Esophagus (tissue), 2 donors: ENCODE results near the gene BFSP2. TPM values are rescaled to one million over a fixed set of nuclear protein-coding genes. Genes with fewer than 3 reads are reported as not detected.

Source experiments
- H3K27ac ChIP-seq, 2 donors: one replicate each; pipeline ENCODE4 v1.5.1; 2013; ENCODE audit warnings: low read depth in 2 of 2, mild to moderate bottlenecking in 2 of 2, inconsistent platforms in 1 of 2, low read length in 1 of 2, moderate library complexity in 1 of 2
- H3K27me3 ChIP-seq, 2 donors: one replicate each; pipeline ENCODE4 v1.6.1; 2013; ENCODE audit warnings: low read length in 2 of 2, control low read depth in 1 of 2, mild to moderate bottlenecking in 1 of 2; ENCODE audit not compliant: insufficient read depth in 2 of 2, control insufficient read depth in 1 of 2
- H3K36me3 ChIP-seq, 2 donors: one replicate each; pipeline ENCODE4 v1.6.1; 2013; ENCODE audit warnings: low read length in 1 of 2; ENCODE audit not compliant: control insufficient read depth in 2 of 2, insufficient read depth in 2 of 2
- H3K4me1 ChIP-seq, 2 donors: one replicate each; pipeline ENCODE4 v1.6.1; 2013; ENCODE audit warnings: low read length in 1 of 2; ENCODE audit not compliant: control insufficient read depth in 2 of 2, insufficient read depth in 2 of 2
- H3K4me3 ChIP-seq, 2 donors: one replicate each; pipeline ENCODE4 v1.5.1; 2013; ENCODE audit warnings: low read length in 2 of 2, mild to moderate bottlenecking in 2 of 2, low read depth in 1 of 2, moderate library complexity in 1 of 2
- H3K9me3 ChIP-seq, 2 donors: one replicate each; pipeline ENCODE4 v1.6.1; 2013; ENCODE audit warnings: mild to moderate bottlenecking in 2 of 2, low read depth in 1 of 2, low read length in 1 of 2, moderate library complexity in 1 of 2; ENCODE audit not compliant: control insufficient read depth in 2 of 2, insufficient read depth in 1 of 2
- WGBS, 2 donors: extraction: QIAGEN DNeasy Blood & Tissue Kit; methylation state at CpG; one replicate each; pipeline ENCODE4 v1.1.7; 2013; 5-methylcytosine and 5-hydroxymethylcytosine counted together
- polyA plus RNA-seq, 2 donors: library from polyadenylated mRNA; stranded (reverse); fragments of 200-250 nt; gene quantifications; one replicate each; pipeline ENCODE4 v1.2.3, GENCODE V29; 2013
- donor health status: healthy with polysubstance abuse.
- donor health status: Bipolar disorder and iron deficiency.

Gene BFSP2
- not detected for polyA plus RNA-seq

- WGBS, 2 donors: 89 to 93% methylated on average over 15 of the region's 15 CpGs
- no peaks in the 10 kb centered on the region for H3K27me3 ChIP-seq
- no peaks in the 10 kb centered on the region for H3K36me3 ChIP-seq
- no peaks in the 10 kb centered on the region for H3K9me3 ChIP-seq
- H3K4me3 ChIP-seq: no peak within 1 kb of the TSS
- H3K4me1 ChIP-seq: no peaks in the 10 kb centered on the region
- H3K27ac ChIP-seq: no peak within 1 kb of the TSS
Measured at GRCh38 chr3:133400006-133400515, at the start of gene BFSP2. Gene BFSP2, plus strand, starts transcription at chr3:133400056. Its CDS starts 28 bp downstream, at chr3:133400084.

DNA sequence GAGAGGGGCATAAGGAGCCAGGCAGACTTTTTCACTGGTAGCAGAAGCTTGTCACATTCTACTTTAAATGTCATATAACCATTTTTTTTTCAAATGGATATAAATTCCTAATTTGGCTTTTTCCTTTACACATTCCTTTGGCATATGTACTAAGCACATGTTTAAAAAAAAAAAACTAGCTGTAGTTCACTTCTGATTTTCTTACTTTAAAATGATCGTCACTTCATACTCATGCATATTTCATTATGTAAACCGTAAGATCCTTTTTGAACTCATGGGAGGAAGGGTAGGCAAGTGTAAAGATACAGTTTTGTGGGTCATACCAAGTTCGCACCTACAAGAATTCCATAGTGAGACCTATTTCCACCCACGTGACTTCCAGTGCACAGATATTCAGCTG lies 45.1 kb upstream of the BFSP2 start:
- Histone ChIP-seq H3K27ac (no peak overlapping the region), H3K4me1 (no peaks in the 10 kb centered on the region), H3K9me3 (no peaks in the 10 kb centered on the region), H3K4me3 (no peak overlapping the region), H3K27me3 (no peaks in the 10 kb centered on the region), H3K36me3 (no peaks in the 10 kb centered on the region)
- 84 to 90% methylated on average over 4 of the region's 4 CpGs for WGBS, 2 donors

DNA sequence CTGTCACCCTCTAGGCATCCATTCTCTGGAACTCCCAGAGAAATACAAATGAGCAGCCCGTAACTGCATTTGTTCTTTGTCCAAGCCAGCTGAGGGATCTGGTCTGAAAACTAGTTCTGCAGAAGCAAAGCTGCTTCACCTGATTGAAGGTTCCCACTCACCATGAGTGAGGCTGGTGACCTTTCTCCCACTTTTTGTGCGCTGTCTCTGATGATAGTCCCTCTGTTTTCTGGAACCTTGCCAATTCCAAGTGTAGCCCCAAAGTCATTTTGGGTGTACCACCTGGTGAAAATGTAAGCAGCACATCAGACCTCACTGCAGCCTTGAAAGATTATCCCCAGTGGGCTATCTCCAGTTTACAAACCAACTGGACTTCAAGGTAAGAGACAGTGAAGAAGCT lies 39.4 kb upstream of the BFSP2 start:
- H3K27me3 ChIP-seq: no peaks in the 10 kb centered on the region
- H3K27ac ChIP-seq: no peak overlapping the region
- no peaks in the 10 kb centered on the region for H3K4me1 ChIP-seq
- peaks cover 0 to 2% of the 10 kb centered on the region in 2 donors for H3K9me3 ChIP-seq
- no peaks in the 10 kb centered on the region for H3K36me3 ChIP-seq
- H3K4me3 ChIP-seq: no peak overlapping the region
- 89 to 91% methylated on average over 2 of the region's 2 CpGs for WGBS, 2 donors

GRCh38 chr3:133361011-133361410 lies 38.8 kb upstream of the BFSP2 start:
- no peaks in the 10 kb centered on the region for H3K27me3 ChIP-seq
- no peaks in the 10 kb centered on the region for H3K36me3 ChIP-seq
- 90 to 91% methylated on average over 2 of the region's 2 CpGs for WGBS, 2 donors
- no peaks in the 10 kb centered on the region for H3K4me1 ChIP-seq
- no peak overlapping the region for H3K27ac ChIP-seq
- peaks cover 0 to 2% of the 10 kb centered on the region in 2 donors for H3K9me3 ChIP-seq
- H3K4me3 ChIP-seq: no peak overlapping the region

DNA sequence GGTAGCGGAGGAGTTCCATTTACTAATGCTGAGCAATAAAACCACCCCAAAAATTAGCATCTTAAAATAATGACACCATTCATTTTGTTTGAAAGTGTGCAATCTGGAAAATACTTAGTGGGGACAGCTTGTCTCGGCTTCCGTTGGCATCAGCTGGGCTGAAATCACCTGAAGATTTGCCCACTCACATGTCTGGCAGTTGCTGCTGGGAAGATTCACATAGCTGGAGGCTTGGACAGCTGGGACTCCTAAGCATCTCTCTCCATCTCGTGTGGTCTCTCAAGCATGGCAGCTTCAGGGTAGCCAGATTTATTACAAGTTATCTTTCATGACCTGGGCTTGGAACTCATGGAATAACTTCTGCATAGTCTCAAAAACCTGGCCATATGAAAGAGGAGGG lies 38.4 kb upstream of the BFSP2 start:
- WGBS, 2 donors: 79 to 82% methylated on average over 4 of the region's 4 CpGs
- H3K4me1 ChIP-seq: no peaks in the 10 kb centered on the region
- no peaks in the 10 kb centered on the region for H3K36me3 ChIP-seq
- no peak overlapping the region for H3K4me3 ChIP-seq
- no peaks in the 10 kb centered on the region for H3K27me3 ChIP-seq
- no peak overlapping the region for H3K27ac ChIP-seq
- H3K9me3 ChIP-seq: peaks cover 0 to 2% of the 10 kb centered on the region in 2 donors

DNA sequence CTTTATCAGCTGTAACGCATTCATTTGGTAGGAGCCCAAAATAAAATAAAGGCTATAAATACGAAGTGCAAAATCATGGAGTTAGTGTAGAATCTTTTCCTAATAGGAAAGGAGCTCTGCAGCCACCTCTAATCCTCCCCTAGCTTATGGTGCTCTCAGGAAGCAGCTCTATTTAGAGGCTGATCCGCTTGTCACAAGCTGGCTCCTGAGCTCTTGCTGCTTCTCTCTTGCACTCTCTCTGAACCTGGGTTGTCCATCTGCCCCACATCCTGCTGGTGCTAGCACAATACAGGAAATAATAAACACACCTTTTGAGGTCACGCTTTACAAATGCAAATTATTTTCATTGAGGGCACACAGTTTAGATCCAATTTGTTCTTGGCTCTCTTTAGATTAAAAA lies 37.3 kb upstream of the BFSP2 start:
- WGBS, 2 donors: 81 to 88% methylated on average over 4 of the region's 4 CpGs
- Histone ChIP-seq H3K4me1 (no peaks in the 10 kb centered on the region), H3K27me3 (no peaks in the 10 kb centered on the region), H3K36me3 (no peaks in the 10 kb centered on the region), H3K27ac (no peak overlapping the region), H3K9me3 (peaks cover 0 to 2% of the 10 kb centered on the region in 2 donors), H3K4me3 (no peak overlapping the region)

DNA sequence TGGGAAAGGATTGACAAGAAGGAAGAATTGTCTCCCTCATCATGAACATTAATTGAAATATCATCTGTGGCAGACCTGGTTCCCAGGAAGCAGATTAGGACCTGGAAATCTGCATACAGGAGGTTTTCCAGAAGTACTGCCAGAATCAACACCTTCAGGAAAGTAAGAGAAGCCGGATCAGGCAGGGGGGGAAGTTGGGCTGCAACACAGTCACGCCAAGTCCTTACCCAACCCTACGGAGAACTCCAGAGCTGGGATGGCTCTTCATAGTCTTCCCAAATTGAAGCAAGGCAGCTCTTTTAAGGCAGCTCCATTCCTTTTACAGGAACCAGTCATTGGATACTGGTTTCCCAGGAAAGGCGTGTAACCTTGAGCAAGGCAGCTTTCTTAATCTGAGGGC lies 35.2 kb upstream of the BFSP2 start:
- 94 to 98% methylated on average over 4 of the region's 4 CpGs for WGBS, 2 donors
- Histone ChIP-seq H3K27ac (no peak overlapping the region), H3K9me3 (peaks cover 0 to 2% of the 10 kb centered on the region in 2 donors), H3K27me3 (no peaks in the 10 kb centered on the region), H3K36me3 (no peaks in the 10 kb centered on the region), H3K4me1 (no peaks in the 10 kb centered on the region), H3K4me3 (no peak overlapping the region)

GRCh38 chr3:133366921-133367320 lies 32.9 kb upstream of the BFSP2 start:
- Histone ChIP-seq H3K27ac (no peak overlapping the region), H3K27me3 (no peaks in the 10 kb centered on the region), H3K4me1 (no peaks in the 10 kb centered on the region), H3K9me3 (no peaks in the 10 kb centered on the region), H3K36me3 (no peaks in the 10 kb centered on the region), H3K4me3 (no peak overlapping the region)
- WGBS, 2 donors: 95 to 97% methylated on average over 2 of the region's 2 CpGs

DNA sequence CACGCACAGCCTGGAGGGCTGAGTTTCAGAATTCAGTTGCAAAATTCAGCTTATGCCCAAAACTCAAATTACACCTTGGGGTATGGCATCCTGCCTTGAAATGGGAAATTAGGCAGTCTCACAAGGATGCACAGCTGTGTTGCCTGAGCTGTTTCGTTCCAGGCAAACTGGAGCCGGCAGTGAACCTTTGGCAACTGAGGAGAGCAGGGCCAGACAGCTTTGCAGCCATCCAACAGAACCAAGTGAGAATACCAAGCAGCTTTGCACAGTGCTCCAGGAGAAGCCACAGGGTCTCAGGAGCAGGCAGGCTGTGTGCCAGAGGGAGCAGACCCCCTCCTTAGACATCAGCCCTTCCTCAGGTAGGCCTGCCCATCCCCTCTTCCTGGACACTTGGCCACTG lies 32.5 kb upstream of the BFSP2 start:
- H3K4me1 ChIP-seq: no peaks in the 10 kb centered on the region
- H3K27me3 ChIP-seq: no peaks in the 10 kb centered on the region
- no peaks in the 10 kb centered on the region for H3K36me3 ChIP-seq
- H3K4me3 ChIP-seq: no peak overlapping the region
- no peak overlapping the region for H3K27ac ChIP-seq
- WGBS, 2 donors: 85 to 91% methylated on average over 3 of the region's 3 CpGs
- no peaks in the 10 kb centered on the region for H3K9me3 ChIP-seq

DNA sequence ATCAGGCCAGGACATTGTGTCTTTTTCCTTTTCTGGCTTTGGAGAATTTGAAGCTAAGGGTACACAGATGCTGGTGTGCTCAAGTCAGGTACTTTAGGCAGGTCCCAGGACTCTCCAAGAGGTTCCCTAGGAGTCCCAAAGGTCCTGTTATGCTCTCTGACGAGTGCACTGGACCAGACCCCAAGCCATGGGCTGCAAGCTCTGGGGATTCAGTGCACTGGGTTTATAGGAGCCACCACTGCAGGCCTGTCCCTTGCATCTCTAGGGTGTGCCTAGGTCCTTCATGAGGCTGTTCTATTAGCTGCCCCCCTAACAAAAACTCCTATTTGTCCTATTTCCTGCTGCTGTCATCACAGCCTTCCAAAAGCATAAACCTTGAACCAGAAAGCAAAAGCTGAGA lies 31.9 kb upstream of the BFSP2 start:
- Histone ChIP-seq H3K9me3 (no peaks in the 10 kb centered on the region), H3K27me3 (no peaks in the 10 kb centered on the region), H3K4me3 (no peak overlapping the region), H3K27ac (no peak overlapping the region), H3K36me3 (no peaks in the 10 kb centered on the region), H3K4me1 (no peaks in the 10 kb centered on the region)
- 65 to 68% methylated on average over 1 of the region's 1 CpG for WGBS, 2 donors
